Measurements from ENCODE around the gene INMT. TPM values are rescaled to one million over a fixed set of nuclear protein-coding genes. Genes with fewer than 3 reads are reported as not detected.

Gene INMT
- total and polyA plus RNA-seq, 2 experiments from 2014 or later, result 0.79 to 1.1 TPM

- H3K36me3 ChIP-seq (ENCODE audit: insufficient read depth), result no peaks in the 10 kb centered on the region
- H3K9me2 ChIP-seq (ENCODE audit: insufficient read depth), result peaks cover 11% of the 10 kb centered on the region; the same call in 1 of the 2 replicates
- Mint-ChIP-seq H3K27me3 (ENCODE audit: insufficient read depth, low read depth, poor library complexity) (peaks cover under 1% of the 10 kb centered on the region), H3K9me3 (no peaks in the 10 kb centered on the region), H3K4me1 (no peaks in the 10 kb centered on the region), H3K4me3 (no peak overlapping the region), H3K36me3 (ENCODE audit: low read depth) (no peaks in the 10 kb centered on the region; the same call in 2 of the 3 replicates), H3K27ac (no peak overlapping the region)
- no peaks in the 10 kb centered on the region for H3K79me2 ChIP-seq (replicated peaks; ENCODE audit: insufficient read depth)
- H3K4me2 ChIP-seq, result no peak overlapping the region
- no peak overlapping the region for H3K27ac ChIP-seq (ENCODE audit: low read depth)
- no peak overlapping the region for H3K4me3 ChIP-seq
- no peak overlapping the region for H2AFZ ChIP-seq
- no peaks in the 10 kb centered on the region for H3K4me1 ChIP-seq (ENCODE audit: insufficient read depth)
- H4K20me1 ChIP-seq (replicated peaks; ENCODE audit: insufficient read depth), result no peaks in the 10 kb centered on the region
- TF ChIP-seq, protein P1, sequence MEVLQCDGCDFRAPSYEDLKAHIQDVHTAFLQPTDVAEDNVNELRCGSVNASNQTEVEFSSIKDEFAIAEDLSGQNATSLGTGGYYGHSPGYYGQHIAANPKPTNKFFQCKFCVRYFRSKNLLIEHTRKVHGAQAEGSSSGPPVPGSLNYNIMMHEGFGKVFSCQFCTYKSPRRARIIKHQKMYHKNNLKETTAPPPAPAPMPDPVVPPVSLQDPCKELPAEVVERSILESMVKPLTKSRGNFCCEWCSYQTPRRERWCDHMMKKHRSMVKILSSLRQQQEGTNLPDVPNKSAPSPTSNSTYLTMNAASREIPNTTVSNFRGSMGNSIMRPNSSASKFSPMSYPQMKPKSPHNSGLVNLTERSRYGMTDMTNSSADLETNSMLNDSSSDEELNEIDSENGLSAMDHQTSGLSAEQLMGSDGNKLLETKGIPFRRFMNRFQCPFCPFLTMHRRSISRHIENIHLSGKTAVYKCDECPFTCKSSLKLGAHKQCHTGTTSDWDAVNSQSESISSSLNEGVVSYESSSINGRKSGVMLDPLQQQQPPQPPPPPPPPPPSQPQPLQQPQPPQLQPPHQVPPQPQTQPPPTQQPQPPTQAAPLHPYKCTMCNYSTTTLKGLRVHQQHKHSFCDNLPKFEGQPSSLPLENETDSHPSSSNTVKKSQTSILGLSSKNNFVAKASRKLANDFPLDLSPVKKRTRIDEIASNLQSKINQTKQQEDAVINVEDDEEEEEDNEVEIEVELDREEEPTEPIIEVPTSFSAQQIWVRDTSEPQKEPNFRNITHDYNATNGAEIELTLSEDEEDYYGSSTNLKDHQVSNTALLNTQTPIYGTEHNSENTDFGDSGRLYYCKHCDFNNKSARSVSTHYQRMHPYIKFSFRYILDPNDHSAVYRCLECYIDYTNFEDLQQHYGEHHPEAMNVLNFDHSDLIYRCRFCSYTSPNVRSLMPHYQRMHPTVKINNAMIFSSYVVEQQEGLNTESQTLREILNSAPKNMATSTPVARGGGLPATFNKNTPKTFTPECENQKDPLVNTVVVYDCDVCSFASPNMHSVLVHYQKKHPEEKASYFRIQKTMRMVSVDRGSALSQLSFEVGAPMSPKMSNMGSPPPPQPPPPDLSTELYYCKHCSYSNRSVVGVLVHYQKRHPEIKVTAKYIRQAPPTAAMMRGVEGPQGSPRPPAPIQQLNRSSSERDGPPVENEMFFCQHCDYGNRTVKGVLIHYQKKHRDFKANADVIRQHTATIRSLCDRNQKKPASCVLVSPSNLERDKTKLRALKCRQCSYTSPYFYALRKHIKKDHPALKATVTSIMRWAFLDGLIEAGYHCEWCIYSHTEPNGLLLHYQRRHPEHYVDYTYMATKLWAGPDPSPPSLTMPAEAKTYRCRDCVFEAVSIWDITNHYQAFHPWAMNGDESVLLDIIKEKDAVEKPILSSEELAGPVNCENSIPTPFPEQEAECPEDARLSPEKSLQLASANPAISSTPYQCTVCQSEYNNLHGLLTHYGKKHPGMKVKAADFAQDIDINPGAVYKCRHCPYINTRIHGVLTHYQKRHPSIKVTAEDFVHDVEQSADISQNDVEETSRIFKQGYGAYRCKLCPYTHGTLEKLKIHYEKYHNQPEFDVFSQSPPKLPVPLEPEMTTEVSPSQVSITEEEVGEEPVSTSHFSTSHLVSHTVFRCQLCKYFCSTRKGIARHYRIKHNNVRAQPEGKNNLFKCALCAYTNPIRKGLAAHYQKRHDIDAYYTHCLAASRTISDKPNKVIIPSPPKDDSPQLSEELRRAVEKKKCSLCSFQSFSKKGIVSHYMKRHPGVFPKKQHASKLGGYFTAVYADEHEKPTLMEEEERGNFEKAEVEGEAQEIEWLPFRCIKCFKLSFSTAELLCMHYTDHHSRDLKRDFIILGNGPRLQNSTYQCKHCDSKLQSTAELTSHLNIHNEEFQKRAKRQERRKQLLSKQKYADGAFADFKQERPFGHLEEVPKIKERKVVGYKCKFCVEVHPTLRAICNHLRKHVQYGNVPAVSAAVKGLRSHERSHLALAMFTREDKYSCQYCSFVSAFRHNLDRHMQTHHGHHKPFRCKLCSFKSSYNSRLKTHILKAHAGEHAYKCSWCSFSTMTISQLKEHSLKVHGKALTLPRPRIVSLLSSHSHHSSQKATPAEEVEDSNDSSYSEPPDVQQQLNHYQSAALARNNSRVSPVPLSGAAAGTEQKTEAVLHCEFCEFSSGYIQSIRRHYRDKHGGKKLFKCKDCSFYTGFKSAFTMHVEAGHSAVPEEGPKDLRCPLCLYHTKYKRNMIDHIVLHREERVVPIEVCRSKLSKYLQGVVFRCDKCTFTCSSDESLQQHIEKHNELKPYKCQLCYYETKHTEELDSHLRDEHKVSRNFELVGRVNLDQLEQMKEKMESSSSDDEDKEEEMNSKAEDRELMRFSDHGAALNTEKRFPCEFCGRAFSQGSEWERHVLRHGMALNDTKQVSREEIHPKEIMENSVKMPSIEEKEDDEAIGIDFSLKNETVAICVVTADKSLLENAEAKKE (CRISPR knock-in tag; IDR thresholded peaks at IDR 0.05), result no peak
- TF ChIP-seq POLR2AphosphoS5 (IDR thresholded peaks at IDR 0.05; ENCODE audit: low read depth) (no peak), ZNF331 (CRISPR knock-in tag; IDR thresholded peaks at IDR 0.05; ENCODE audit: low read depth) (no peak), JUNB (IDR thresholded peaks at IDR 0.05; ENCODE audit: unreplicated experiment) (no peak), ETS1 (IDR thresholded peaks at IDR 0.05) (no peak), EZH2 (IDR thresholded peaks at IDR 0.05; ENCODE audit: low read depth, unreplicated experiment) (no peak), STAT1 (IDR thresholded peaks at IDR 0.05; ENCODE audit: unreplicated experiment) (no peak), ZNF114 (CRISPR knock-in tag; IDR thresholded peaks at IDR 0.05) (no peak), CREB1 (CRISPR knock-in tag; IDR thresholded peaks at IDR 0.05; ENCODE audit: low read depth) (no peak), EZH2phosphoT487 (IDR thresholded peaks at IDR 0.05; ENCODE audit: unreplicated experiment) (no peak), NANOG (IDR thresholded peaks at IDR 0.05; ENCODE audit: borderline replicate concordance) (no peak)
- TF ChIP-seq, protein P2, sequence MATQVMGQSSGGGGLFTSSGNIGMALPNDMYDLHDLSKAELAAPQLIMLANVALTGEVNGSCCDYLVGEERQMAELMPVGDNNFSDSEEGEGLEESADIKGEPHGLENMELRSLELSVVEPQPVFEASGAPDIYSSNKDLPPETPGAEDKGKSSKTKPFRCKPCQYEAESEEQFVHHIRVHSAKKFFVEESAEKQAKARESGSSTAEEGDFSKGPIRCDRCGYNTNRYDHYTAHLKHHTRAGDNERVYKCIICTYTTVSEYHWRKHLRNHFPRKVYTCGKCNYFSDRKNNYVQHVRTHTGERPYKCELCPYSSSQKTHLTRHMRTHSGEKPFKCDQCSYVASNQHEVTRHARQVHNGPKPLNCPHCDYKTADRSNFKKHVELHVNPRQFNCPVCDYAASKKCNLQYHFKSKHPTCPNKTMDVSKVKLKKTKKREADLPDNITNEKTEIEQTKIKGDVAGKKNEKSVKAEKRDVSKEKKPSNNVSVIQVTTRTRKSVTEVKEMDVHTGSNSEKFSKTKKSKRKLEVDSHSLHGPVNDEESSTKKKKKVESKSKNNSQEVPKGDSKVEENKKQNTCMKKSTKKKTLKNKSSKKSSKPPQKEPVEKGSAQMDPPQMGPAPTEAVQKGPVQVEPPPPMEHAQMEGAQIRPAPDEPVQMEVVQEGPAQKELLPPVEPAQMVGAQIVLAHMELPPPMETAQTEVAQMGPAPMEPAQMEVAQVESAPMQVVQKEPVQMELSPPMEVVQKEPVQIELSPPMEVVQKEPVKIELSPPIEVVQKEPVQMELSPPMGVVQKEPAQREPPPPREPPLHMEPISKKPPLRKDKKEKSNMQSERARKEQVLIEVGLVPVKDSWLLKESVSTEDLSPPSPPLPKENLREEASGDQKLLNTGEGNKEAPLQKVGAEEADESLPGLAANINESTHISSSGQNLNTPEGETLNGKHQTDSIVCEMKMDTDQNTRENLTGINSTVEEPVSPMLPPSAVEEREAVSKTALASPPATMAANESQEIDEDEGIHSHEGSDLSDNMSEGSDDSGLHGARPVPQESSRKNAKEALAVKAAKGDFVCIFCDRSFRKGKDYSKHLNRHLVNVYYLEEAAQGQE (IDR thresholded peaks at IDR 0.05; ENCODE audit: unreplicated experiment), result no peak
- TF ChIP-seq, protein P3, sequence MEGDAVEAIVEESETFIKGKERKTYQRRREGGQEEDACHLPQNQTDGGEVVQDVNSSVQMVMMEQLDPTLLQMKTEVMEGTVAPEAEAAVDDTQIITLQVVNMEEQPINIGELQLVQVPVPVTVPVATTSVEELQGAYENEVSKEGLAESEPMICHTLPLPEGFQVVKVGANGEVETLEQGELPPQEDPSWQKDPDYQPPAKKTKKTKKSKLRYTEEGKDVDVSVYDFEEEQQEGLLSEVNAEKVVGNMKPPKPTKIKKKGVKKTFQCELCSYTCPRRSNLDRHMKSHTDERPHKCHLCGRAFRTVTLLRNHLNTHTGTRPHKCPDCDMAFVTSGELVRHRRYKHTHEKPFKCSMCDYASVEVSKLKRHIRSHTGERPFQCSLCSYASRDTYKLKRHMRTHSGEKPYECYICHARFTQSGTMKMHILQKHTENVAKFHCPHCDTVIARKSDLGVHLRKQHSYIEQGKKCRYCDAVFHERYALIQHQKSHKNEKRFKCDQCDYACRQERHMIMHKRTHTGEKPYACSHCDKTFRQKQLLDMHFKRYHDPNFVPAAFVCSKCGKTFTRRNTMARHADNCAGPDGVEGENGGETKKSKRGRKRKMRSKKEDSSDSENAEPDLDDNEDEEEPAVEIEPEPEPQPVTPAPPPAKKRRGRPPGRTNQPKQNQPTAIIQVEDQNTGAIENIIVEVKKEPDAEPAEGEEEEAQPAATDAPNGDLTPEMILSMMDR (conservative IDR thresholded peaks at IDR 0.05; ENCODE audit: low read depth in 2 of 2), result no peak
- DNase-seq (ENCODE audit: low spot score) (no peak), ATAC-seq (no peak)
- no peaks in the 10 kb centered on the region for H3F3A ChIP-seq (replicated peaks; ENCODE audit: low read depth)
- no peaks in the 10 kb centered on the region for H3K27me3 ChIP-seq (ENCODE audit: insufficient read depth)
Observed at GRCh38 chr7:30754315-30754877, 2.5 kb downstream of the INMT start.

All from GM23338 (cell line).